Astrocyte of the spinal cord (primary cell): ENCODE measurements around the gene KANSL3.
A peak's percentile ranks its signal among the peaks of the same experiment; 100 is the strongest.

Source experiments
- DNase-seq: peaks from one replicate; pipeline ENCODE4 v3.0.0; 2011; ENCODE audit warnings: low read depth, low spot score
- H3K4me3 ChIP-seq: 2 replicates; pipeline ENCODE4 v1.5.1; 2011; ENCODE audit warnings: low read depth, mild to moderate bottlenecking, low read length, moderate library complexity
- in situ Hi-C: cut with HindIII; loops from 2 replicates; pipeline ENCODE4 v1.10.0; 2017; ENCODE audit warnings: low sequenced_read_pairs
- TF ChIP-seq, protein P1 (sequence below): IDR thresholded peaks from 2 replicates; pipeline ENCODE4 v1.5.1; 2012; ENCODE audit warnings: low read depth, mild to moderate bottlenecking, low read length, inconsistent platforms

The KANSL3 gene

GRCh38 chr2:96550787-96551604 lies 87.1 kb downstream of the KANSL3 start:
- H3K4me3 ChIP-seq: no peak overlapping the region
- in situ Hi-C loops: loop anchor here (25.0 kb wide), 1 partner anchor 261 kb away; the partner anchor contains the start of gene CNNM3
- peak; percentile 42 for DNase-seq
- TF ChIP-seq, protein P1, sequence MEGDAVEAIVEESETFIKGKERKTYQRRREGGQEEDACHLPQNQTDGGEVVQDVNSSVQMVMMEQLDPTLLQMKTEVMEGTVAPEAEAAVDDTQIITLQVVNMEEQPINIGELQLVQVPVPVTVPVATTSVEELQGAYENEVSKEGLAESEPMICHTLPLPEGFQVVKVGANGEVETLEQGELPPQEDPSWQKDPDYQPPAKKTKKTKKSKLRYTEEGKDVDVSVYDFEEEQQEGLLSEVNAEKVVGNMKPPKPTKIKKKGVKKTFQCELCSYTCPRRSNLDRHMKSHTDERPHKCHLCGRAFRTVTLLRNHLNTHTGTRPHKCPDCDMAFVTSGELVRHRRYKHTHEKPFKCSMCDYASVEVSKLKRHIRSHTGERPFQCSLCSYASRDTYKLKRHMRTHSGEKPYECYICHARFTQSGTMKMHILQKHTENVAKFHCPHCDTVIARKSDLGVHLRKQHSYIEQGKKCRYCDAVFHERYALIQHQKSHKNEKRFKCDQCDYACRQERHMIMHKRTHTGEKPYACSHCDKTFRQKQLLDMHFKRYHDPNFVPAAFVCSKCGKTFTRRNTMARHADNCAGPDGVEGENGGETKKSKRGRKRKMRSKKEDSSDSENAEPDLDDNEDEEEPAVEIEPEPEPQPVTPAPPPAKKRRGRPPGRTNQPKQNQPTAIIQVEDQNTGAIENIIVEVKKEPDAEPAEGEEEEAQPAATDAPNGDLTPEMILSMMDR: no peak

DNA sequence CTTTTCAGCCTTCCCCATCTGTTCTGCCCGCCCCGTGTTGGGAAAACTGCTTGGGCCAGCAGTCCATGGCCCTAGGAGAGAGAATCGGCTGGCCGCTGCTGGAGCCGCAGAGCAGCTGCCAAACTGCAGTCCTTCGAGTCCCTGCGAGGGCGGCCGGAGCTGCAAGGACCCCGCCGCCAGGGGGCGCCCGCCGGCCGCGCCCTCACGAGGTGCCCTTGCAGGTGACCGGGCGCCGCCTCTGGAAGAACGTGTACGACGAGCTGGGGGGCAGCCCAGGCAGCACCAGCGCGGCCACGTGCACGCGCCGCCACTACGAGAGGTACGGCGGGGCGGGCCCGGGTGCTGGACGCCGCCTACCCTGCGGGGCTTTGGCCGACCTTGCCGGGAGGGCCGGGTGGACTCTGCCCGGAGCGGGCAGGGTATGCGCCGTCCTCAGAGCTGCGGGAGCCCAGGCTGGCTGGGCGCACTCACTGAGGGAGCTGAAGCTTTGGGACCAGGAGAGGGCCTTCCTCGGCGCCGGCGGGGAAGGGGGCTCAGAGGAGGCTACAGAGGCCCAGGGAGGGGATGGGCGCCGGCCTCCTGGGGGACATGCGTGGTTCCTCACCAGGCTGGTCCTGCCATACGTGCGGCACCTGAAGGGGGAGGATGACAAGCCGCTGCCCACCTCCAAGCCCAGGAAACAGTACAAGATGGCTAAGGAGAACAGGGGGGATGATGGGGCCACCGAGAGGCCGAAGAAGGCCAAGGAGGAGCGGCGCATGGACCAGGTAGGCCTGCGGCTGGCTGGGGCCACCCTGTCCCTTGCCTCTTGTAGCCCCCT lies 87.9 kb downstream of the KANSL3 start:
- no peak for DNase-seq
- TF ChIP-seq, protein P1: peak; percentile 30
- in situ Hi-C loops: loop anchor here (25.0 kb wide), 1 partner anchor 262 kb away; the partner anchor contains the start of gene CNNM3
- H3K4me3 ChIP-seq: no peak overlapping the region

GRCh38 chr2:96549466-96549785 lies 88.7 kb downstream of the KANSL3 start:
- in situ Hi-C loops: no loop called here
- H3K4me3 ChIP-seq: no peak overlapping the region
- DNase-seq: no peak
- TF ChIP-seq, protein P1: no peak

DNA sequence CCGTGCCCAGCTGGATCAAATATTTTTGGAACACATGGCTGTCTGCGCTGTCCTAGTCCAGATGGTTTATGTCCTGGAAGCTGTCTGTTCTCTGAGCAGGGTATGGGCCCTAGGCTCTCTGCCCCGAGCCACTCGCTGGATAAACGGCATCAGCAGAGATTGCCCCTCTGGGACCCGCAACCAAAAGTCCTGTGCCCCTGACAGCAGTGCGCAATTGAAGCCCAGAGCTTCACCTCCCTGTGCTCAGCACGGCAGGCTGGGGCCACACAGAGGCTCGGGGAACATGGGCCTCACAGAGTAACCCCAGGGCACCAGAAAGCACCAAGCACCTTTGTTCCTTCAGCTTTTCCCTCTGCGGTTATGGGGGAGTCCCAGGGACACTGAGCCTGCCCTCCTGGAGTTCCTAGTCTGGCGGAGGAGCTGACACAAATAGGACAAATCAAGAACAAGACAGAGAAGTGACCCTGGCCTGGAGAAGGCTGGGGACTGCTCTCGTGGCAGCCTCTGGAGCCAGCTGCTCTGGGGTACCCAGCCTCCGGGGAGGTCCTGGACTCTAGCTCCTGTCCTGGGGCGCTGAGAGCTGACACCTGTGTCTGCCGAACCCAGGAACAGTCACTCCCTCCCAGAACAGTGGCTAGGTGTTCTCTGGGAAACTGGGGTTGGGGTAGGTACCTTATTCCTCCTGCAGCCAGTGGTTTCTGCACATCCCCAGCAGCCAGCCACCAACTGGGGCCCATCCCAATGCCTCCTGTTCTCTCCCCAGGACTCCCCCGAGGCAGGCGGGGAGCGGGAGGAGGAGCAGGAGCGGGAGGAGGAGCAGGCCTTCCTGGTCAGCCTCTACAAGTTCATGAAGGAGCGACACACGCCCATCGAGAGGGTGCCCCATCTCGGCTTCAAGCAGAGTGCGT lies 89.3 kb downstream of the KANSL3 start:
- no peak for DNase-seq
- in situ Hi-C loops: no loop called here

DNA sequence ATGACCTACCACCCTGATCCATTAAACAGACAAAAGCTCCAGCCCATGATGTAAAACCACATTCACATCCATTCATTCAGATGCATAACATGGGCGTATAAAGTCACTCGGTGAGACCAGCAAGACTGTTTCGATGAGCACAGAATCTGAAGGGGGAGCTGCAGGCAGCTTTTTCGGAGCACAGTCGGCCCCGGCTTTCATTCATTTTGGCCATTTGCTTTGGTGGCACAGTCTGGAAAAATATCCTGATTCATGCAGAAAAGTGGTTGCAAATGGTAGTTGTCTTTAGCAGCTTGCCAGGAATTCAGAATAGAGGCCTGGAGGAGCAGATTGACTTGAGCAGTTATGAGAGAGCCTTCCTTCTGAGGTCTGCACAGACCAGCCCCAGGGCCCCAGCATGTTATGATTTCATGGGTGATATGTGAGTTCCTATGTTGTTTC lies 90.4 kb downstream of the KANSL3 start:
- no peak overlapping the region for H3K4me3 ChIP-seq
- DNase-seq: peak; percentile 76
- TF ChIP-seq, protein P1: peak; percentile 20
- in situ Hi-C loops: no loop called here

More for the DNA sequence above, 89.3 kb downstream of the KANSL3 start:
- TF ChIP-seq, protein P1: no peak
- no peak overlapping the region for H3K4me3 ChIP-seq

GRCh38 chr2:96547203-96547641 lies 90.9 kb downstream of the KANSL3 start:
- in situ Hi-C loops: no loop called here
- TF ChIP-seq, protein P1: no peak
- no peak for DNase-seq
- no peak overlapping the region for H3K4me3 ChIP-seq
